Activated CD4-positive, alpha-beta T cell treated with anti-CD3 and anti-CD28 coated beads for 4 hours (primary cell): ENCODE data around the gene MAPK1.
A peak's percentile ranks its signal among the peaks of the same experiment; 100 is the strongest.
"Not testable (repeated sequence)": the region's sequence is repeated elsewhere in the genome, so short reads cannot be mapped to it uniquely, and the experiment has no call there.

Experiments
- DNase-seq, 2 donors: peaks; one replicate each; pipeline ENCODE4 v3.0.0-alpha.2; 2020

MAPK1 gene

GRCh38 chr22:21744917-21745316, 122.5 kb downstream of the MAPK1 start:
- not testable (repeated sequence) for DNase-seq

- no peak for DNase-seq
Observed at GRCh38 chr22:21741790-21742189, 125.7 kb downstream of the MAPK1 start.

GRCh38 chr22:21741059-21741458, 126.4 kb downstream of the MAPK1 start:
- no peak for DNase-seq

- no peak for DNase-seq
Observed at GRCh38 chr22:21739828-21740377, 127.5 kb downstream of the MAPK1 start.

GRCh38 chr22:21738966-21739365, 128.5 kb downstream of the MAPK1 start:
- DNase-seq, result no peak

GRCh38 chr22:21738081-21738480, 129.4 kb downstream of the MAPK1 start:
- no peak for DNase-seq

- no peak for DNase-seq
Observed at GRCh38 chr22:21736948-21737347, 130.5 kb downstream of the MAPK1 start.

GRCh38 chr22:21736084-21736642, 131.3 kb downstream of the MAPK1 start:
- no peak for DNase-seq

GRCh38 chr22:21735200-21736083, 132.0 kb downstream of the MAPK1 start, which contains the start of gene YPEL1:
Gene YPEL1 (minus strand): TSS chr22:21735794. CDS start chr22:21710744, 25,050 bp downstream.
- DNase-seq, result peak; percentile 92 to 94

- no peak for DNase-seq
Observed at GRCh38 chr22:21734540-21735199, 132.8 kb downstream of the MAPK1 start.

- DNase-seq, result no peak
Observed at GRCh38 chr22:21731503-21731902, 135.9 kb downstream of the MAPK1 start.

GRCh38 chr22:21730535-21731308, 136.7 kb downstream of the MAPK1 start:
- DNase-seq, result no peak

- not testable (repeated sequence) for DNase-seq
Observed at GRCh38 chr22:21729184-21729583, 138.3 kb downstream of the MAPK1 start.

GRCh38 chr22:21728270-21728669, 139.2 kb downstream of the MAPK1 start:
- DNase-seq, result no peak

GRCh38 chr22:21727768-21728167, 139.7 kb downstream of the MAPK1 start:
- no peak for DNase-seq

GRCh38 chr22:21727159-21727558, 140.3 kb downstream of the MAPK1 start:
- DNase-seq, result no peak

- DNase-seq, result no peak
Observed at GRCh38 chr22:21726650-21727049, 140.8 kb downstream of the MAPK1 start.

GRCh38 chr22:21725956-21726649, 141.3 kb downstream of the MAPK1 start:
- DNase-seq, result no peak

- not testable (repeated sequence) for DNase-seq
Observed at GRCh38 chr22:21724496-21724895, 142.9 kb downstream of the MAPK1 start.

- DNase-seq, result not testable (repeated sequence)
Observed at GRCh38 chr22:21721195-21721852, 146.1 kb downstream of the MAPK1 start.

GRCh38 chr22:21720191-21720859, 147.1 kb downstream of the MAPK1 start:
- not testable (repeated sequence) for DNase-seq
